Measurements from ENCODE around the gene CEP44.
"Not testable (repeated sequence)": the region's sequence is repeated elsewhere in the genome, so short reads cannot be mapped to it uniquely, and the experiment has no call there.

CEP44 gene

GRCh38 chr4:174324236-174324635, 40.5 kb downstream of the CEP44 start:
- DNase-seq (ENCODE audit: low read depth in 2 of 2): no peak

- DNase-seq (ENCODE audit: low read depth in 2 of 2): no peak
Observed at GRCh38 chr4:174324725-174325124, 41.0 kb downstream of the CEP44 start.

- no peak for DNase-seq (ENCODE audit: low read depth in 2 of 2)
Observed at GRCh38 chr4:174332741-174333493, 49.2 kb downstream of the CEP44 start.

DNA sequence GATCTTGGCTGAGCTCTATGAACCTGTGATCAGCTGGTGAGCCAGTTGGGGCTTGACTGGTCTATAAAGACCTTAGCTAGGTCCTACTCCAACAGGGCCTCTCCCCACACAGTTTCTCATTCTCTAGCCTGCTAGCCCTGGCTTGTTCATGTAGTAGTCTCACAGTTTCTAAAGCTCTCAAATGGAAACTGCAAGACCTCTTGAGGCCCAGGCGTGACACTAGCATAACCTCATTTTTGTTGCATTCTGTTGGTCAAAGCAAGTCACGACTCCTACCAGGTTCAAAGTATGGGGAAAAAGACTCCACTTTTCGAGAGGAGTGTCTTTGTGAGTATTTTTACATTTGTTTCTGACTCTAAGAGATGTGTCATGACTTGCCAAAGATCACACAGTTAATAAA, 50.9 kb downstream of the CEP44 start:
- DNase-seq (ENCODE audit: low read depth in 2 of 2): no peak

DNA sequence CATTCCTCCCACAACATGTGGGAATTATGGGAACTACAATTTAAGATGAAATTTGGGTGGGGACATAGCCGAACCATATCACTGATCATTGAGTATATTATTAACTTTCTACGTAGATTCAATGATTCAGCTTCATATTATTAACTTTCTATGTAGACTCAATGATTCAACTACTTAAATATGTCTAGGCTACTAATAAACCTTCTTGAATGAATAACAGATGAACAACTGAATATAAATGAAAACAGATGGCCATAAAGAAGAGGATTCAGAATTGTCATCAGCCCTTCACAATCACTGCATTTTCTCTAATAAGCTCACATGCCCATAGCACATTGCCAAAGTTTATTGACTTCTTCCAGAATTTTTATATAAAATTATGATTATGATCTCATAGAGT, 57.0 kb downstream of the CEP44 start:
- no peak for DNase-seq (ENCODE audit: low read depth in 2 of 2)

DNA sequence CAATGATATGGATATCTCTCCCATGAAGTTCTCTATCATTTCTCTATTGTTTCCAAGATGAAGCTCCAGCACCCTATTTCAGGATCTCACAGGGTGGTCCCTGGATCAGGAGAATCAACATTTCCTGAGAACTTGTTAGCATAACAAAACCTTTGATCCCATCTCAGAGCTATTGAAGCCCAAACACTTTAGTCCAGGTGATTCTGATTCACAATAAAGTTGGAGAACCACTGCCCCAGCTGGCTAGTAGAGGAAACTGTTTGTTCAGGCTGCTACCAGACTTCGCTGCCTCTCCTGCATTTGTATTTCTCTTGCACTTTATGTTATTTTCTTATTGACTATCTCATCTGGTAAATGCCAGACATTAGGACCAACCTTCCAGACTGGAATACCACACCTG, 65.4 kb downstream of the CEP44 start:
- DNase-seq (ENCODE audit: low read depth in 2 of 2): no peak

- no peak for DNase-seq (ENCODE audit: low read depth in 2 of 2)
Observed at GRCh38 chr4:174352061-174352819, 68.5 kb downstream of the CEP44 start.

DNA sequence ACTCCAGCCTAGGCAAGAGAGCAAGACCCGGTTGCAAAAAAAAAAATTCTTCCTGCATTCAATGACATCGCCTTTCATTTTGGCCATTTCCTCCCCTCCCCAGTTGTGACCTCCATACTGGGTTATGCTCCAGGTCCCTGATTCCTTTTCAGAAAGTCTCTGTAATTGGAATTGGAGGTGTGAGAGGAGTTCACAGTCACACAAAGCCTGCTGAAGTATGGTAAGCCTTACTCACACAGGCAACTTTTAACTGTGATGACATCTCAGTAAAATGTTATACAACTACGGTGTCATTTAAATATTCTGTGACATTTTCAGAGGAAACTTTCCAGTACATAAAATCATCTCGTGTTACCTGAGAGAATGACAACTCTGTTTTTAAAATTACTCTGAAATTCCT, 73.6 kb downstream of the CEP44 start:
- no peak for DNase-seq (ENCODE audit: low read depth in 2 of 2)

DNA sequence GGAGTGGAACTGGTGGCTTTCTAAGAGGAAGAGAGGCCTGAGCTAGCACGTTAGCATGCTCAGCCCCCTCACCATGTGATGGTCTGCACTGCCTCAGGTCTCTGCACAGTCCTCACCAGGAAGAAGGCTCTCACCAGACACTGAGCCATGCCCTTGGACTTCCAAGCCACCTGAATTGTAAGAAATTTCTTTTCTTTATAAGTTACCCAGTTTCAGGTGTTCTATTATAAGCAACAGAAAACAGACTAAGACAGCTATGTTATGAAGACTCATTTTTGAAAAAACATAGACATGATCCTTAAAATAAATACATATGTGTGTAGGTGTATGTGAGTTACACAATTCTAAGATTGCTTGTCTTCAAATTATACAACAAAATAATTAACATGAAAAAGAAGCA, 74.7 kb downstream of the CEP44 start:
- DNase-seq (ENCODE audit: low read depth in 2 of 2): no peak

DNA sequence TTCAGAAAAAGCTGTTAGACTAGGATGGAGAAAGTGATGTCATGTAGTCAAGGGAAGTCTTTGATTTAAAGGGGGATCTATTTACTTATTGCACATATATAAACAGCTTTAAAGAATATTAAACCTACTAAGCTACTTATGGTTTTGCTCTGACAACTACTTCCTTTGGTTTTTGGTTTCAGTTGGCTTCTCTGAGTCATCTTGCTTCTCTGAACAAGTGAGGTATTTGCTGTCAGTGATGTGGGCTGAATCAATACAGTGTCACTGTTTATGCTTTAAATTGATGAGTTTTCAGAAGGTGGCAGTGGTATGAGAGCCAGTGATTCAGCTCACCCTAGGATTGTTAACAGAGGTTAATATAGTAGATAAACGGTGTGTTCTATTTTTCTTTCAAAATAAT, 75.1 kb downstream of the CEP44 start:
- DNase-seq (ENCODE audit: low read depth in 2 of 2): no peak

DNA sequence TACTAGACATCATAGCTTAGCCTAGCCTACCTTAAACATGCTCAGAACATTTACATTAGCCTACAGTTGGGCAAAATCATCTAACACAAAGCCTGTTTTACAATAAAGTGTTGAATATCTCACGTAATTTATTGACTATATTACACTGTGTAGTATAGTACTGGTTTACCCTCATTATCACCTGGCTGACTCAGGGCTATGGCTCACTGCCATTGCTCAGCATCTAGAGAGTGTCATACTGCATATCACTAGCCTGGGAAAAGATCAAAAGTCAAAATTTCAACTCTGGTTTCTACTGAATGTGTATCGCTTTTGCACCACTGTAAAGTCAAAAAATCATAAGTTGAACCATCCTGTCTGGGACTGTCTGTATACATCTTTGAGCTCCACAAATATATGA, 78.6 kb downstream of the CEP44 start:
- DNase-seq (ENCODE audit: low read depth in 2 of 2): no peak

DNA sequence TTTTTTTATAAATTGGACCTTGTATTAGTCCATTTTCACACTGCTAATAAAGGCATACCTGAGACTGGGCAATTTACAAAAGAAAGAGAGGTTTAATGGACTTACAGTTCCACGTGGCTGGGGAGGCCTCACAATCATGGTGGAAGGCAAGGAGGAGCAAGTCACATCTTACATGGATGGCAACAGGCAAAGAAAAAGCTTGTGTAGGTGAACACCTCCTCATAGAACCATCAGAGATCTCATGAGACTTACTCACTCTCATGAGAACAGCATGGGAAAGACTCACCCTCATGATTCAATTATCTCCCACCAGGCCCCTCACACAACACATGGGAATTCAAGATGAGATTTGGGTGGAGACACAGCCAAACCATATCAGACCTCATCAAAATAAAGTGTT, 80.1 kb downstream of the CEP44 start:
- not testable (repeated sequence) for DNase-seq (ENCODE audit: low read depth in 2 of 2)

DNA sequence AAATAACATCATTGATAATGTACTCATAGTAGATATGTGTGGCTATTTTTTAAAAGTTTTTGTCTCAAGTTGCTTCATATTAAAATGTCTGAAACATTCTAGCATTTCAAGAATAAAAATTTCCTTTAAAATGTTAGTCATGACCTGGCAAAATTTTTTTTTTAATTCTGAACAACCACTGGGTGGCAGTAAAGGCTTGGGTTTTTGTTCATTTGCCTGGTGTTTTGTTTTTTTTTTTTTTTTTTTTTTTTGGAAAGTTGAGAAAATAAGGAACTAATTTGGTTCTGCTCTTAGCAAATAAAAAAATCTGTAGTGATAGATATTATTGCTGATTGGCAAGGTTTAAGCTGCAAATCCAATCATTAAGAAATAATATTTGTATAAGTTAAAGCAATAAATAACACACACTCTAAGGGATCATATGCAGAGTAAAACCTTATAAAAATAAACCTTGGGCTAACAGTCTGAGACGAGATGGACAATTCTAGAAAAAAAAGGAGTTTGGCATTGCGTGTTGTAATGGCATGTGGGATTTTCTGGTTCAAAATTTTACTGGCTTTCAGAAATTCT, 81.4 kb downstream of the CEP44 start:
- DNase-seq (ENCODE audit: low read depth in 2 of 2): no peak

GRCh38 chr4:174369985-174370384, 86.3 kb downstream of the CEP44 start:
- DNase-seq (ENCODE audit: low read depth in 2 of 2): no peak

DNA sequence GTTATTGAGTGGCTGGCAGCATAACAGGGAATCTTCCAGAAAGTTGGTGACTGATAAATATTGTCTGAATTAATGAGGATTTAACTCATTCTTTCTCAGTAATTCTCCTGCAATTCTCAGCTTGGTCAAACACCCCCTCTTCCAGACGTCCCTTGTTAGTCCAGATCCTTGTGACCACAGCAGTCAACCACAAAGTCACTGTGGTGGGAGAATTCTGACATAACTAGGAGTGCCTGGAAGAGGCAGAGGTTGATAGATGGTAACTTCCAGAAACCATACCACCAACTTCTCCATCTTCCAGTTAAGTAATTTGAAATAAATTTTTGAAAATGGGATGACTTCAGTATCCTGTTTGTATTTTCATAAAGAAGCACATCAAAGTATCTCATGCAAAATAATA, 90.1 kb downstream of the CEP44 start:
- DNase-seq (ENCODE audit: low read depth in 2 of 2): no peak

- no peak for DNase-seq (ENCODE audit: low read depth in 2 of 2)
Observed at GRCh38 chr4:174375422-174375821, 91.7 kb downstream of the CEP44 start.

- DNase-seq (ENCODE audit: low read depth in 2 of 2): no peak
Observed at GRCh38 chr4:174377613-174378012, 93.9 kb downstream of the CEP44 start.

- no peak for DNase-seq (ENCODE audit: low read depth in 2 of 2)
Observed at GRCh38 chr4:174378951-174379350, 95.2 kb downstream of the CEP44 start.

DNA sequence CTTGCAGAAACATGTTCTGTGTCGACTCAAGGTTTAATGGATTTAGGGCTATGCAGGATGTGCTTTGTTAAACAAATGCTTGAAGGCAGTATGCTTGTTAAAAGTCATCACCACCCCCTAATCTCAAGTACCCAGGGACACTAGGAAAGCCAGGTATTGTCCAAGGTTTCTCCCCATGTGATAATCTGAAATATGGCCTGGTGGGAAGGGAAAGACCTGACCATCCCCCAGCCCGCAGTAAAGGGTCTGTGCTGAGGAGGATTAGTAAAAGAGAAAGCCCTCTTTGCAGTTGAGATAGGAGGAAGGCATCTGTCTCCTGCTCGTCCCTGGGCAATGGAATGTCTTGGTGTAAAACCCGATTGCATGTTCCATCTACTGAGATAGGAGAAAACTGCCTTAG, 96.5 kb downstream of the CEP44 start:
- DNase-seq (ENCODE audit: low read depth in 2 of 2): not testable (repeated sequence)

DNA sequence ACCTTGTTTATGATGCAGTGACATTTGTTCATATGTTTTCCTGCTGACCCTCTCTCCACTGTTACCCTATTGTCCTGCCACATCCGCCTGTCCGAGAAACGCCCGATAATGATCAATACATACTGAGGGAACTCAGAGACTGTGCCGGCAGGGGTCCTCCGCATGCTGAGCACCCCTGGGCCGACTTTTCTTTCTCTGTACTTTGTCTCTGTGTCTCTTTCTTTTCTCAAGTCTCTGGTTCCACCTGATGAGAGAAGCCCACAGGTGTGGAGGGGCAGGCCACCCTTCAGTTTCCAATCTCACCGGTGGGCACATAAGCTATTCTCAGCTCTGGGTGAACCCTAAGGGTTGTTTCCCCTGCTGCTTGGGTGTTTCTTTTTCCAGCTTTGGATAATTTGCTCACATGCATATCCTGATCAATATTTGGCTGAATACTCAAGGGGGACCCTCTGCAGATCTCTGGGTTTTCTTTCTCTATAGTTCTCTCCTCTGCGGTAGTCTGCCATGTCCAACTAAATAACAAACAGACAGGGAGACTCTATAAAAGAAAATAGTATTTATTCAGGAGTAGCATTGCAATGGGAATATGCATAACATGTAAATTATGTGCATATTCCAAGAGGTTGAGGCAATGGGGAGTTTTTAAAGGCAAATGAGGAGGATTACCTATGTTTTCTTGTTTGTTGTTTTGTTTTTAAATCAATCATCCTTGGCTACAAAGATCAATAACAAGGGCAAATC, 97.2 kb downstream of the CEP44 start:
- DNase-seq (ENCODE audit: low read depth in 2 of 2): no peak

- no peak for DNase-seq (ENCODE audit: low read depth in 2 of 2)
Observed at GRCh38 chr4:174381440-174381800, 97.7 kb downstream of the CEP44 start.
